ENCODE results near the gene ITGB1BP2. TPM values are rescaled to one million over a fixed set of nuclear protein-coding genes. Genes with fewer than 3 reads are reported as not detected.

ITGB1BP2 gene
- total RNA-seq, 1 donor from 2014 or later, result 0.99 TPM

DNA sequence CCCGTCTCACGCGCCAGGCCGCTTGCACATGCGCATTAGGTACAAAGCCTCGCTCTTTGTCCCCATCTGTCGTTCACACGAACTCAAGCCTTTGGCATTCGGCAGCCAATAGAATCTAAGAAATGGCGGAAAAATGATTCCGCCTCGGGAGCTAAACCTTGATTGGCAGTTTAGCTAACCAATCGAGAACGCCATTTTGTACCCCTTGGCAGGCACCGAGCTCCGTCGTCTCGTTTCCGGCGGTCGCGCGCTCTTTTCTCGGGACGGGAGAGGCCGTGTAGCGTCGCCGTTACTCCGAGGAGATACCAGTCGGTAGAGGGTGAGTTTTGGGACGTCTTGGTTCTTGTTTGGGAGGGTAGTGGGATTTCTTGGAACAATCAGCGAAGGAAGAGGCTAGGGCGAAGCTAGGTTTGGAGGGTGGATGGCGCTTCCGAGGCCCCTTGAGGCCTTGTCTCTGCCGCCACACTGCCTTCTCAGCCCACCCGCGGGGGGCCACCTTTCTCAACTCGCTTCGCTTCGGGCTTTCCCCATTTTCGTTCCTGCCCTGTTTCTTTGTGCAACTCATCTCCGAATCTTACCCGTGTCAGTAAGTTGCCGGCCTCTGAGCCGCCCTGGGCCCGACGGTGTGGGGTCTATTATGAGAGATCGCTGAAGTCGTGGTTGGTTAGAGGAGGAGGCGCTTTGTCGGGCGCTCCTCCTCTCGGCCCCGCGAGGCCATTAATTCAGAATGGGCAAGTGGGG is 18.0 kb upstream of the ITGB1BP2 start, which contains the start of gene NONO:
Gene NONO (plus strand): TSS at position 233 of the 741 bp plus-strand sequence. CDS start 7,003 bp downstream, outside the sequence.
- Mint-ChIP-seq H3K27ac (peak within 1 kb of the TSS; percentile 99), H3K36me3 (peaks cover 8% of the 10 kb centered on the region)
- H3K79me2 ChIP-seq (ENCODE audit: low read depth), result peaks cover 56% of the 10 kb centered on the region

DNA sequence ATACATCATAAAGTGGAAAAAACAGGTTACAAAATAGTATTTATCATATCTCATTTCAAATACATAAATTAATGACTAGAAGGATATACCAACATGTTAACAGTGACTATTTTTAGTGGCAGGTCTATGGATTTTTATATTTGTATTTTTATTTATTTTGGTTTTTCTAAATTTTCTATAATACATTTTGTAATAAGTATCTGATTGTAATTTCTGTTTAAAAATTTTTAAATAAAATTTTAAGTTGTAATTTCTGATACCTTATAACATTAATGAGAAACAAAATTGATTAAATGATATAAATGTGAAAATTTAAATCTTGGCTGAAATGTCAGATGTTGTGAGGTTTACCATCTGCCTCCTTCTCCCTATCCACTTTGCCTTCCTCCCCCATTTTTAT is 15.6 kb upstream of the ITGB1BP2 start:
- peaks cover 70% of the 10 kb centered on the region for H4K20me1 ChIP-seq (ENCODE audit: low read depth)
- H3K27me3 Mint-ChIP-seq (ENCODE audit: insufficient read depth, low read depth), result peaks cover 2% of the 10 kb centered on the region
- peak overlapping the region; percentile 97 for H3K4me2 ChIP-seq
- H3K9me3 ChIP-seq (ENCODE audit: low read depth), result no peaks in the 10 kb centered on the region
- peaks cover 31% of the 10 kb centered on the region for H3F3A ChIP-seq (ENCODE audit: low read depth)
- H3K4me1 Mint-ChIP-seq, result peaks cover 5% of the 10 kb centered on the region
- H3K79me2 ChIP-seq (ENCODE audit: low read depth), result peaks cover 79% of the 10 kb centered on the region
- peaks cover 5% of the 10 kb centered on the region for H3K9me3 Mint-ChIP-seq
- no peaks in the 10 kb centered on the region for H3K27me3 ChIP-seq
- peak overlapping the region; percentile 96 for H3K4me3 ChIP-seq
- H3K27ac Mint-ChIP-seq, result no peak overlapping the region
- H2AFZ ChIP-seq (replicated peaks), result no peak overlapping the region
- H3K4me1 ChIP-seq, result peaks cover 17% of the 10 kb centered on the region
- no peak overlapping the region for H3K27ac ChIP-seq
- peak overlapping the region; percentile 96 for H3K9ac ChIP-seq
- H3K36me3 ChIP-seq, result peaks cover 31% of the 10 kb centered on the region
- H3K4me3 Mint-ChIP-seq, result peak overlapping the region; percentile 99
- no peak for TF ChIP-seq EZH2 (IDR thresholded peaks at IDR 0.05)
- TF ChIP-seq EZH2phosphoT487 (IDR thresholded peaks at IDR 0.05), result no peak
- TF ChIP-seq, protein P1, sequence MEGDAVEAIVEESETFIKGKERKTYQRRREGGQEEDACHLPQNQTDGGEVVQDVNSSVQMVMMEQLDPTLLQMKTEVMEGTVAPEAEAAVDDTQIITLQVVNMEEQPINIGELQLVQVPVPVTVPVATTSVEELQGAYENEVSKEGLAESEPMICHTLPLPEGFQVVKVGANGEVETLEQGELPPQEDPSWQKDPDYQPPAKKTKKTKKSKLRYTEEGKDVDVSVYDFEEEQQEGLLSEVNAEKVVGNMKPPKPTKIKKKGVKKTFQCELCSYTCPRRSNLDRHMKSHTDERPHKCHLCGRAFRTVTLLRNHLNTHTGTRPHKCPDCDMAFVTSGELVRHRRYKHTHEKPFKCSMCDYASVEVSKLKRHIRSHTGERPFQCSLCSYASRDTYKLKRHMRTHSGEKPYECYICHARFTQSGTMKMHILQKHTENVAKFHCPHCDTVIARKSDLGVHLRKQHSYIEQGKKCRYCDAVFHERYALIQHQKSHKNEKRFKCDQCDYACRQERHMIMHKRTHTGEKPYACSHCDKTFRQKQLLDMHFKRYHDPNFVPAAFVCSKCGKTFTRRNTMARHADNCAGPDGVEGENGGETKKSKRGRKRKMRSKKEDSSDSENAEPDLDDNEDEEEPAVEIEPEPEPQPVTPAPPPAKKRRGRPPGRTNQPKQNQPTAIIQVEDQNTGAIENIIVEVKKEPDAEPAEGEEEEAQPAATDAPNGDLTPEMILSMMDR (IDR thresholded peaks at IDR 0.05), result no peak
- DNase-seq (ENCODE audit: low spot score), result no peak
- peaks cover 13% of the 10 kb centered on the region for H3K36me3 Mint-ChIP-seq

More for the DNA sequence above, 18.0 kb upstream of the ITGB1BP2 start, which contains the start of gene NONO:
- H3K9ac ChIP-seq, result peak within 1 kb of the TSS; percentile 96
- peak within 1 kb of the TSS; percentile 96 for H3K4me3 ChIP-seq
- peaks cover 17% of the 10 kb centered on the region for H3K4me1 ChIP-seq
- peak within 1 kb of the TSS; percentile 44 for H2AFZ ChIP-seq (replicated peaks)
- Mint-ChIP-seq H3K27me3 (ENCODE audit: insufficient read depth, low read depth) (peaks cover 2% of the 10 kb centered on the region), H3K9me3 (peaks cover 14% of the 10 kb centered on the region), H3K4me3 (peak within 1 kb of the TSS; percentile 99), H3K4me1 (peaks cover 5% of the 10 kb centered on the region)
- TF ChIP-seq EZH2 (IDR thresholded peaks at IDR 0.05) (no peak), EZH2phosphoT487 (IDR thresholded peaks at IDR 0.05) (no peak)
- TF ChIP-seq, protein P1 (IDR thresholded peaks at IDR 0.05), result no peak
- H4K20me1 ChIP-seq (ENCODE audit: low read depth), result peaks cover 47% of the 10 kb centered on the region
- H3K4me2 ChIP-seq, result peak within 1 kb of the TSS; percentile 97
- no peaks in the 10 kb centered on the region for H3K9me3 ChIP-seq (ENCODE audit: low read depth)
- H3K36me3 ChIP-seq, result peaks cover 25% of the 10 kb centered on the region
- no peaks in the 10 kb centered on the region for H3K27me3 ChIP-seq
- peak within 1 kb of the TSS; percentile 98 for H3K27ac ChIP-seq
- DNase-seq (ENCODE audit: low spot score), result peak; percentile 97
- peaks cover 27% of the 10 kb centered on the region for H3F3A ChIP-seq (ENCODE audit: low read depth)

DNA sequence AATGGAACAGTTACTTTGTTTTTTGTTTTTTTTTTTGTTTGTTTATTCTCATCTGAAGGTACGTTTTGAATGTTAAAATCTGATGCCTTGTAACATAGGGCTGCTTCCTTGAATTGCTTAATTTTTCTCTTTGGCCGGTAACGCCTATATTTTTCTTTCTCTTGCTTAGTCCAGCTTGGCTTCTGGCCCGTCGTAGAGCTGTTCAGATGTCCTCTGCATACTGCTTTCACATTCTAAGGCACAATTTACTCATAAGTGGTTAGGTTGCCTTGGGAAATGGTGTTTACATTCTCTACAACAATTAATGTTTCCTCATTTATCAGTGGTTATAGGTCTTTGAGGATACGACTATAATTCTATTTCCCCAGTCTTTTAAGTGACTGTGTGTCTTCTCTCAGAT is 10.2 kb upstream of the ITGB1BP2 start:
- no peak overlapping the region for H3K4me2 ChIP-seq
- H2AFZ ChIP-seq (replicated peaks), result no peak overlapping the region
- H3K27ac ChIP-seq, result peak overlapping the region; percentile 29
- H3F3A ChIP-seq (ENCODE audit: low read depth), result peaks cover 43% of the 10 kb centered on the region
- no peak overlapping the region for H3K4me3 ChIP-seq
- peaks cover 2% of the 10 kb centered on the region for H3K4me1 Mint-ChIP-seq
- no peaks in the 10 kb centered on the region for H3K9me3 Mint-ChIP-seq
- H3K9me3 ChIP-seq (ENCODE audit: low read depth), result no peaks in the 10 kb centered on the region
- DNase-seq (ENCODE audit: low spot score), result no peak
- H3K36me3 Mint-ChIP-seq, result peaks cover 26% of the 10 kb centered on the region
- peaks cover 84% of the 10 kb centered on the region for H3K79me2 ChIP-seq (ENCODE audit: low read depth)
- no peaks in the 10 kb centered on the region for H3K27me3 Mint-ChIP-seq (ENCODE audit: insufficient read depth, low read depth)
- H3K4me3 Mint-ChIP-seq, result no peak overlapping the region
- no peaks in the 10 kb centered on the region for H3K27me3 ChIP-seq
- H4K20me1 ChIP-seq (ENCODE audit: low read depth), result peaks cover 91% of the 10 kb centered on the region
- TF ChIP-seq, protein P1 (IDR thresholded peaks at IDR 0.05), result no peak
- no peak for TF ChIP-seq EZH2phosphoT487 (IDR thresholded peaks at IDR 0.05)
- no peak for TF ChIP-seq EZH2 (IDR thresholded peaks at IDR 0.05)
- H3K9ac ChIP-seq, result no peak overlapping the region
- peaks cover 26% of the 10 kb centered on the region for H3K36me3 ChIP-seq
- H3K4me1 ChIP-seq, result peaks cover 6% of the 10 kb centered on the region
- H3K27ac Mint-ChIP-seq, result no peak overlapping the region
